Effector memory CD8-positive, alpha-beta T cell (primary cell): ENCODE data around the gene NEK4.
A peak's percentile ranks its signal among the peaks of the same experiment; 100 is the strongest.

Experiments
- ATAC-seq: fragments of 150-1000 bp; cut with Tn5 transposase; replicated peaks from 2 replicates; pipeline ENCODE4 v1.10.0; 2021; ENCODE audit warnings: mild to moderate bottlenecking, moderate library complexity
- DNase-seq, 3 experiments: peaks; one replicate each; pipeline ENCODE4 v3.0.0; 2021
- H3K27ac Mint-ChIP-seq, 2 donors: one replicate each; pipeline ENCODE4 v1.8.0; 2022; ENCODE audit warnings: mild to moderate bottlenecking in 2 of 2, mixed read lengths in 2 of 2, moderate library complexity in 2 of 2
- H3K27me3 Mint-ChIP-seq, 2 donors: one replicate each; pipeline ENCODE4 v1.8.0; 2022; ENCODE audit warnings: mixed read lengths in 2 of 2
- H3K36me3 Mint-ChIP-seq: one replicate; pipeline ENCODE4 v1.8.0; 2022; ENCODE audit warnings: mild to moderate bottlenecking, moderate library complexity, mixed read lengths; ENCODE audit not compliant: insufficient read depth
- H3K4me1 Mint-ChIP-seq, 2 donors: one replicate each; pipeline ENCODE4 v1.8.0; 2022; ENCODE audit warnings: low read depth in 2 of 2, mixed read lengths in 2 of 2
- H3K4me3 Mint-ChIP-seq, 2 donors: one replicate each; pipeline ENCODE4 v1.8.0; 2022; ENCODE audit warnings: mild to moderate bottlenecking in 2 of 2, mixed read lengths in 2 of 2, moderate library complexity in 2 of 2
- H3K9me3 Mint-ChIP-seq, 2 donors: one replicate each; pipeline ENCODE4 v1.8.0; 2022; ENCODE audit warnings: mixed read lengths in 2 of 2
- total RNA-seq, 9 experiments: gene quantifications; one replicate each; lab custom pipeline; 2026; lab: John Stamatoyannopoulos, UW

Gene NEK4
- 29.6 to 50.7 (median 46.9) reads per million in 9 experiments for total RNA-seq

DNA sequence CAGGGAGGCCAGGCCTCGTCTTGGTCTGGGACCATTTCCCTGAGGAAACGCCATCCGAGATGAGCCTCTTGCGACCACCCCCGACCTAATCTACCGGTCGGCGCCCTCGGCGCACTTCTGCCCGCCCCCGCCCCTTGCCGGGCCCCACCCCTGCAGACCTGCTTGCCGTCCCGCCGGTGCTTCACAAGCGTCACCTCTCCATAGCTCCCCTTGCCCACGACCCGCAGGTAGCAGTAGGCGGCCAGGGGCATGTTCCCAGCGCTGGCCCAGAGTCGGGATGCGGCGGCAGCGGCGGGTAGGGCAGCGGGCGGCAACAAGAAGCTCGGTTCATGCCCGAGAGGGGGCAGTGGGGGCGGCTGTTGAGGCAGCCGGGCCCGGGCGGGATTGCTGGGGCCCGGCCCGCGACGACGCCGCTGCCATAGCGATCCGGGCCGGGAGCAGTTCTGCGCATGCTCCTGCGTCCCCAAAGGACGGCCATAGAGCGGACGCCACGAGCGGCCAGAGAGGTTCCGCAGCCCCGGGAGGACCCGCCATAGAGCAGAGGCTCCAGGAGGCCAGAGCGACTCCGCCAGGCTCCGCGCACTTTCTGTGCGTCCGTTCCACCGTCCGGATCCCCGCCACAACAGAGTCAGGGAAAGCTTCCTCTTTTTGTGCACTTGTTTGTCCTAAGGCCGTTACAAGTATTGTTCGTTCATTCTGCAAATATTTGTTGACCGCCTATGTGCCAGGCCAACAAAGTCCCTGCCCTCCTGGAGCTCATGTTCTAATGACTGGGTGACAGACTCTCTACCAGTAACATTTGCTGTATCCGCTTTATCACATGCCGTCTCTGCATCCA is at the start of gene NEK4:
TSS of gene NEK4 (minus strand) at position 445 of the 838 bp plus-strand sequence. CDS start at position 251, 194 bp downstream.
- H3K9me3 Mint-ChIP-seq = no peaks in the 10 kb centered on the region
- no peaks in the 10 kb centered on the region for H3K27me3 Mint-ChIP-seq
- ATAC-seq (peak; percentile 92), DNase-seq (peak; percentile 64 to 73 (median 73))
- peaks cover 18 to 21% of the 10 kb centered on the region in 2 donors for H3K4me1 Mint-ChIP-seq
- peak within 1 kb of the TSS; percentile 70 to 85 for H3K4me3 Mint-ChIP-seq
- H3K36me3 Mint-ChIP-seq = peaks cover 18% of the 10 kb centered on the region
- peak within 1 kb of the TSS; percentile 91 to 96 for H3K27ac Mint-ChIP-seq

DNA sequence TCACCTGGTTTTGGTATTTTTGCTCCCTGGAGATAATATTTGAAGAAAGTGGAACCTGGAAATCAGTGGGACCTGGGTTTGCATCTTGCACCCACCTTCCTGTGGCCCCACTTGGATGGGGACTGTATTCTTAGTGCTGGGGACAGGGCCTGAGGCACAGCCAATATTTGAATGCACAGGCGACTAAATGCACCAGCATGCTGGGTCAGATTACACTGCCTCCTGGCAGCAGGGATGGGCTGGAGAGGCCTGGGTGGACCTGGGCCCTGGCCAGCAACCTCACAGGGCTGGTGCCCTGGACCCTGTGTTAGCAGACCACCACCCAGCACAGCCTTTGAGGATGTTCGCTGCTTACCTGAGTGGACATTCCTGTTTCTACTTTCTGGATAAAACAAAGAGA is 49.2 kb upstream of the NEK4 start:
- no peaks in the 10 kb centered on the region for H3K4me1 Mint-ChIP-seq
- no peak overlapping the region for H3K4me3 Mint-ChIP-seq
- no peaks in the 10 kb centered on the region for H3K9me3 Mint-ChIP-seq
- H3K27me3 Mint-ChIP-seq = no peaks in the 10 kb centered on the region
- H3K36me3 Mint-ChIP-seq = no peaks in the 10 kb centered on the region
- DNase-seq (no peak), ATAC-seq (no peak)
- peak overlapping the region; percentile 19 to 72 for H3K27ac Mint-ChIP-seq

DNA sequence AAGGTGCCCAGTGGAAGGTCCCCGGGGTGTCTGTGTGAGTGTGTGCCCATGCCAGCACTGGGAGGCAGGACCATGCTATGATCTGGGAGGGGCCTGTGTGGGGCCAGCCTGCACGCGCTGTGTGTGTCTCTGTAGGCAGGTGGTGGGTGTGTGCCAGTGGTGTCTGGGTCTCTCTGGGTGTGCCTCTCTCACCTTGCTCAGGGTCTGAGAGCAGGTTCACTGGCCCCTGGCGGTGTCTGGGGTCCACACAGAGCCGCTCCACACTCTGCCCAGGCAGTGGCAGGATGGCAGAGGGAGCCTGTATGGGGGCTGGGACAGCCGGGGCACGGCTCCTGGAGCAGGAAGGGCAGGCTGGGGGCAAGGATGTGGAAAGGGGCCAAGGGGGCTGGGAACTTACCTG is 47.1 kb upstream of the NEK4 start:
- ATAC-seq (no peak), DNase-seq (no peak)
- no peak overlapping the region for H3K4me3 Mint-ChIP-seq
- no peaks in the 10 kb centered on the region for H3K4me1 Mint-ChIP-seq
- no peaks in the 10 kb centered on the region for H3K36me3 Mint-ChIP-seq
- no peaks in the 10 kb centered on the region for H3K27me3 Mint-ChIP-seq
- H3K27ac Mint-ChIP-seq = peak overlapping the region; percentile 58 to 67
- no peaks in the 10 kb centered on the region for H3K9me3 Mint-ChIP-seq

DNA sequence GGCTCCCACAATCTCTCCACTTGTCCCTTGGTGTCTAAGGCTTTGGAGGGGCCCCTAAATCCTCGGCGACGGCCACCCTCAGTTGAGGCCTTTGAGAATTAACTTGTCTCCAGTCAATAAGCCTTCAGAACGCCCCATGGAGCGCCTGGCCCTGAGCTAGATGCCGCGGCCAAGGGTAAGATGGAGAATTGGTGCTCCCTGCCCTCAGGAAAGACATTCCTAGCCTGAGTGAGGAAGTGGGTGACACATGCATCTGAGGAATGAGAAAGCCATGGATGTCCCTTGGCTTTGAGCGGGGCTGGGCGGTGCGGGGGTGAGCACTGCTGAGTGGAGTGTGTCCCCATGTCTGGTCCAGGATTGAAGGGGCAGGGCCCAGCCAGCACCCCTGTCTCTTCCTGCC is 46.5 kb upstream of the NEK4 start:
- no peak for ATAC-seq
- Mint-ChIP-seq H3K4me3 (no peak overlapping the region), H3K36me3 (no peaks in the 10 kb centered on the region), H3K27ac (peak overlapping the region in 1 of 2 donors; percentile 23), H3K27me3 (no peaks in the 10 kb centered on the region), H3K4me1 (no peaks in the 10 kb centered on the region), H3K9me3 (no peaks in the 10 kb centered on the region)
- no peak for DNase-seq

DNA sequence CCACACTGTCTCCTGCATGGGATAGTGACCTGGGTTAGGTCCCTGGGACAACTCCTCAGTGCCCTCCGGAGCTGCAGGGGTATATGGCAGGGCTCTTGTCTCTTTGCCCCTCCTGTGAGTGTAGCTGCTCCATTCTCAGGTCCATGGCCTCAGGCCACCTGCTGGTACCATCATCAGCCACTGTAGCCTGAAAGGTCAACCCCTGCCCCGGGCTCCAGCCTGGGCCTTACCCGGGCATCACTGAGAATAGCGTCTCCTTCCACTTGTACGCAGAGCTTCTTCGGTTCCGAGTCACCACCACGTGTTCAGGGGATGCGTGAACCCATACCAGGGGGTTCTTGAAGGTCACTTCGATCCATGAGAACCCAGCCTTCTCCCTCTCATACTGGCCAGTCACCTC is 45.9 kb upstream of the NEK4 start:
- DNase-seq = no peak
- H3K27ac Mint-ChIP-seq = peak overlapping the region in 1 of 2 donors; percentile 23
- ATAC-seq = no peak
- H3K9me3 Mint-ChIP-seq = no peaks in the 10 kb centered on the region
- H3K4me1 Mint-ChIP-seq = no peaks in the 10 kb centered on the region
- no peaks in the 10 kb centered on the region for H3K27me3 Mint-ChIP-seq
- H3K36me3 Mint-ChIP-seq = no peaks in the 10 kb centered on the region
- H3K4me3 Mint-ChIP-seq = no peak overlapping the region

DNA sequence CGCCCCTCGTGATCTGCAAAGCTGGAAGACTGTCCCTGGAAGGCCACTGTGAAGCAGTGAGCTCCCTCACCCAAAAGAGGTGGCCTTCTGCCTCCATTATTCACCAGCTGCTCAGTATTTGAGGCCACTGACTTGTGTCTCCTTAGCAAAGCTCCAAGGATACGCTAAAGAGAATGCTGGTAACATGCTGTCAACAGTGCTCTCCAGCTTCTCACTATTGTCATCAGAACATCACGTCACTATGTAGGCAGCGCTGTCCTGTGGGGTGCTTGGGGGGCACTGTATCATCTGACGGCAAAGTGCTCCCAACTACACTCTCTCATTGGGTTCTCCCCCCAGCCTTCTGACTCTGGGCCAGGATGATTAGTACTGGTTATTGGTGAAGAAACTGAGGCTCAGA is 45.5 kb upstream of the NEK4 start:
- DNase-seq (no peak), ATAC-seq (no peak)
- no peaks in the 10 kb centered on the region for H3K27me3 Mint-ChIP-seq
- H3K36me3 Mint-ChIP-seq = no peaks in the 10 kb centered on the region
- no peak overlapping the region for H3K4me3 Mint-ChIP-seq
- H3K9me3 Mint-ChIP-seq = no peaks in the 10 kb centered on the region
- peak overlapping the region in 1 of 2 donors; percentile 23 for H3K27ac Mint-ChIP-seq
- no peaks in the 10 kb centered on the region for H3K4me1 Mint-ChIP-seq

DNA sequence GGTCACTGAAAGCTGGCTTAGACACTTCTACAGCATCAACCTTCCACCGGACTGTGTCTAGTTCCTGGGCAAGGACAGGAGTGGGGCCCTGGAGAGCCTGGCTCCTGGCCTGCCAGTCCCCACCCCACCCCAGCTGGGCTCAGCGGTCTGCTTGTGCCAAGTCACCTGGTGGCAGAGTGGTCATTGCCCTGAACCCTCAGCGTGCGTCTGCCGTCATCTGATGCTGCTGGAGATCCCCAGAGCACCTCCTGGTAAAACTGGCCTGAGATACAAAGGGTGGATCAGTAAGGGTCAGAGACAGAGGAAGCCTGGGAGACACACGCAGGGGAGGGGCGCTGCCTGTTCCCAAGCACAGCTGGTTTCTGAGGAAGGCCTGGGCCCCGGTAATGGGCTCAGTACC is 43.1 kb upstream of the NEK4 start:
- H3K4me1 Mint-ChIP-seq = no peaks in the 10 kb centered on the region
- H3K9me3 Mint-ChIP-seq = no peaks in the 10 kb centered on the region
- no peak overlapping the region for H3K4me3 Mint-ChIP-seq
- H3K27me3 Mint-ChIP-seq = no peaks in the 10 kb centered on the region
- H3K36me3 Mint-ChIP-seq = no peaks in the 10 kb centered on the region
- no peak overlapping the region for H3K27ac Mint-ChIP-seq
- DNase-seq (no peak), ATAC-seq (no peak)

DNA sequence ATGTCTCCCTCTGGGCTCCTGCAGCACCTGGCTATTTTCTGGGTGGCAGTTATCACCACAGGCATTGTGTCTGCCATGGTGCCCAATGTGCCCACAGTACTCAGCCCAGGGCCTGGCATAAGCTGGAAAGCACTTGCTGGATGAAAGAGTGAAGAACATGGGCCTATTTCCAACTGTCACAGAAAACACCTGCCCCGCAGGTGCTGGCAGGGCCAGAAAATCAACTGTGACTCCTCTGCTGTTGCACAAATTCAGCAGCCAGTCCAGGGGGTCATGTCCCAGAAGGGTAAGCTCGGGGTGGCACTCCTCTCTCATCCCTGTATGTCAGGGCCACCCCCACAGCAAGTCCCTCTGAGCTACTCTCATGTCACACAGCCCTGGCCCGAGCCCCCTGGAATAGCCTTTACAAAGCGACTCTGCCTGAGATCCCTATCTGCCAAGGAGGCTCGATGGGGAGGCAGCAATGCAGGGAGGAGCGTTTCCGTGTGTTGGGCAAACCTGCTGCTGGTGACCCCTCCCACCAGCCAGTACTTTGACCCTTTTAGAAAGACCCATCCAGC is 40.8 kb upstream of the NEK4 start:
- no peaks in the 10 kb centered on the region for H3K9me3 Mint-ChIP-seq
- DNase-seq = no peak
- no peaks in the 10 kb centered on the region for H3K4me1 Mint-ChIP-seq
- no peak for ATAC-seq
- peaks cover 0 to 5% of the 10 kb centered on the region in 2 donors for H3K27me3 Mint-ChIP-seq
- no peaks in the 10 kb centered on the region for H3K36me3 Mint-ChIP-seq
- H3K27ac Mint-ChIP-seq = peak overlapping the region; percentile 1 to 51
- H3K4me3 Mint-ChIP-seq = no peak overlapping the region

DNA sequence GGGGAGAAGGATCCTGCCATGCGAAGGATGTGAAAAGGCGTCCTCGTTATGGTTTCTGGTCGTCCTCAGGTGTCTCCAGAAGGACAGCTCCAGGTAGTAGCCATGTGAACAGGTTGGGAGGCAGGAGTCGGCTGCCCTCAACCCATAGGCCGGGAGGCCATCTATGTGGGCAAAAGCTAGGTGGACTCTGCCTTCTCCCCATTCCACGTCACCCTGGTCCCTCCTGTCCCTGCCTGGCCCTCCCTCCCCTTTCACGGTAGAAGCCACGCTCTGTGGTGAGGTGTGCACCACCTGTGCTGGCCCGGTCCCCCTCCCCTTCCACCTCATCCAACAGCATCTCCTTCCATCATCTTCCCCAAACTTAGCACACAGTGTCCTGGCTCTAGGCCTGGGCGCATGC is 40.2 kb upstream of the NEK4 start:
- H3K27me3 Mint-ChIP-seq = peaks cover 0 to 11% of the 10 kb centered on the region in 2 donors
- H3K36me3 Mint-ChIP-seq = no peaks in the 10 kb centered on the region
- DNase-seq (no peak), ATAC-seq (no peak)
- peak overlapping the region; percentile 1 to 51 for H3K27ac Mint-ChIP-seq
- no peaks in the 10 kb centered on the region for H3K4me1 Mint-ChIP-seq
- H3K4me3 Mint-ChIP-seq = no peak overlapping the region
- H3K9me3 Mint-ChIP-seq = no peaks in the 10 kb centered on the region

DNA sequence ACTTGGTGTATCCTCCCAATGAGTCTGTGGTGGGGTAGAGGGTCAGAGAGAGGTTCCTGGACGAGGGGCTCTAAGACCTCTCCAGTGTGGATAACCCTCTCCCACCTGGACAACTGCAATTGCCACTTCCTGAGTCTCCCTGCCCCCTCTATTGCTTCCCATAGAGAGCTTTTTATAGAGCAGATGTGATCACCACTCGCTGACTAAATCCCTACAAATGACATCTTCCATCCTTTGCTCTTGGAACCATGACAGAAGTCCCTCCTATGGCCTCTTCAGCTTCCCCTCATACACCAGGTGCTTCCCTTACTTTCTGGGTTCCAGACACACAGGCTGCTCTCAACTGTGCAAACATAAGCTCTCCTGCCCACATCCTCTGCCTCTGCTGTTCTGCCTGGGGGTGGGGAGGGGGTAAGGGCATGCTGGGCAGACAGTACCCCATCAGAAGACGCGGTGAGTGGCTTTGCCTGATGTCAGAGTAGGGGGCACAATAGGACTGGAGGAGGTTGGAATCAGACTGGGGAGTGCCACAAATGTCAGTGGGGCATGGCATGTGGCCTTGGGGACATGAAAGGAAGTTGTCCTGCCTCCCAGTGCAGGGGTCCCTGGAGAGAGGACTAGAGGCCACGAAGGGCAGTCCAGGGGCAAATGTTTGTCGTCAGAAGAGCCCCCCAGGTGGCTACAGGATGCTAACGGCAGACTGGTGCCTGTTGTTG is 39.1 kb upstream of the NEK4 start:
- no peak for ATAC-seq

DNA sequence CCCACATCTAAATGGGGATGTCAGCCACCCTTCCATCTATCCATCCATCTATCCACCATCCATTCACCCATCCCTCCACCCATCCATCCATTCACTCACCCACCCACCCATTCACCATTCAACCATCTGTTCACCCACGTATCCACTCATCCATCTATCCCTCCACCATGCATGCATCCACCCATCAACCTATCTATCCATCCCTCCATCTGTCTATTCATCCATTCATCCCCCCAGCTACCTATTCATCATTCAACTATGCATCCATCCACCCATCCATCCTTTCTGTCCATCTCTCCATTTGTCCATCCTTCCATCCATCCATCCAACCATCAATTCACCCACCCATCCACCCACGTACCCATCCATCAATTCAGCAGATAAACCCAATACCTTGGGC is 38.4 kb upstream of the NEK4 start:
- ATAC-seq = no peak
- Mint-ChIP-seq H3K4me3 (no peak overlapping the region), H3K27me3 (peaks cover 0 to 16% of the 10 kb centered on the region in 2 donors), H3K36me3 (no peaks in the 10 kb centered on the region), H3K4me1 (no peaks in the 10 kb centered on the region), H3K9me3 (no peaks in the 10 kb centered on the region), H3K27ac (no peak overlapping the region)
- DNase-seq = no peak

More for the DNA sequence above, 39.1 kb upstream of the NEK4 start:
- H3K4me1 Mint-ChIP-seq = no peaks in the 10 kb centered on the region
- no peaks in the 10 kb centered on the region for H3K36me3 Mint-ChIP-seq
- no peak for DNase-seq
- H3K27ac Mint-ChIP-seq = no peak overlapping the region
- peaks cover 0 to 15% of the 10 kb centered on the region in 2 donors for H3K27me3 Mint-ChIP-seq
- no peak overlapping the region for H3K4me3 Mint-ChIP-seq
- no peaks in the 10 kb centered on the region for H3K9me3 Mint-ChIP-seq

DNA sequence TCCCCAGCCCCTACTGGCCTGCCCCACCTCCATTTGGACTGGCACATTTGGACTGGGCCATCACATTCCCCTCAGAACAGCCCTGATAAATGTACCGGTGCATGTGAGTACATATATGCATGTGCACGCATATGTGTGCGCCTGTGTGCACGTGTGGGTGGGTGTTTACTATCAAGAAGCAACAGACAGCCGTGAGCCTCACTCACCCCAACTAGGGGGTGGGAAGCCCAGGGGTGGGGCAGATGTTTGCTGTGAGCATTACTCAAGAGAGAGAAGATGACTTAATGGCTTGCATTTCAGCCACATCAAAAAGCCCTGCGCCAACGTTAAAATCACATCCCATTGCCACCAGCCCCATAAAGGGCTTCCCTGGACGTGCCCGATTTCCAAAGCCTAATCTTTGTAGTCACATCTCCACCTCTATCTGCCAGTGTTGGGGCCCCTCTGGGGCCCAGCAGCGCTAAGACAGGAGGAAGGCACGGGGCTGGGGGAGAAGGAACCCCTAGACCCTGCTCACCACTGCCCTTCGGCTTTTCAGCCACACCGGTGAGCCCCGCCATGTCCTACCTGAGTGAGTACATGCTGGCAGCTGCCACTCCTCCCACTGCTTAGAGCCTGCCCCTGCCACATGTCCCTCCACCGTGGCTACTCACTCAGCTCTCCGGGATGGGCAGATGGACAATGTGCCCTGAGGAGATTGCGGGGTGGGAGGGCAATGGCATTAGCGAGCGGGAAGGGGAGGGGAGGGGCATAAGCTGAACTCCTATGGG is 34.7 kb upstream of the NEK4 start:
- no peaks in the 10 kb centered on the region for H3K9me3 Mint-ChIP-seq
- H3K27me3 Mint-ChIP-seq = peaks cover 0 to 22% of the 10 kb centered on the region in 2 donors
- H3K27ac Mint-ChIP-seq = no peak overlapping the region
- DNase-seq (no peak), ATAC-seq (no peak)
- H3K36me3 Mint-ChIP-seq = no peaks in the 10 kb centered on the region
- no peak overlapping the region for H3K4me3 Mint-ChIP-seq
- H3K4me1 Mint-ChIP-seq = no peaks in the 10 kb centered on the region

DNA sequence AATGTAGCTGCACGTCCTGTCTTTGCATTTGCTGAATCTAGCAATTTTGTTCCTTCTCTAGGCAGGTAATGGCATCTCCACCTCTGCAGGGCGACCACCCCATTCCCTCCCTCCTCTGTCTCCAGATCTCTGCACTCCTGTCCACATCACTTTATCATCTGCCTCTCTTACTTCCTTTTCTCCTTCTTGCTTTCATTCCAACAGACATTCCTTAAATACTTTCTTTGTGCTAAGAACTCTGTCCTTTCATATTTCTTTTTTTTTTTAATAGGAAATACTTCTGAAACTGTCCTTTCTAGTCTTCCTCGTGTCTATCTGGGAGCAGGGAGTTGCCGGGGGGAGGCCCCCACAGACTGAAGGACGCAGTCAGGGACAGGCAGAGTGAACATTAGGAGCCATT is 31.1 kb upstream of the NEK4 start:
- H3K27me3 Mint-ChIP-seq = peaks cover 0 to 27% of the 10 kb centered on the region in 2 donors
- no peaks in the 10 kb centered on the region for H3K9me3 Mint-ChIP-seq
- peaks cover 3% of the 10 kb centered on the region for H3K36me3 Mint-ChIP-seq
- no peak for ATAC-seq
- no peak overlapping the region for H3K4me3 Mint-ChIP-seq
- no peak for DNase-seq
- H3K27ac Mint-ChIP-seq = no peak overlapping the region
- H3K4me1 Mint-ChIP-seq = peaks cover 0 to 2% of the 10 kb centered on the region in 2 donors
